DOHH2 (cell line): ENCODE results near the gene MFF.

Experiments
- H3F3A ChIP-seq: fragments of 200-600 bp; sonication (generic), shearing (Covaris generic); 2 replicates; pipeline ENCODE4 v1.6.0; 2016; ENCODE audit warnings: antibody characterized with exemption, mild to moderate bottlenecking; ENCODE audit not compliant: control insufficient read depth, insufficient read depth
- H3K27ac ChIP-seq: fragments of 200-600 bp; sonication (generic); 2 replicates; pipeline ENCODE4 v1.5.1; 2014; ENCODE audit warnings: low read depth, mild to moderate bottlenecking, low read length, moderate library complexity
- H3K27me3 ChIP-seq: fragments of 200-600 bp; sonication (generic); 2 replicates; pipeline ENCODE4 v1.6.1; 2014; ENCODE audit warnings: mild to moderate bottlenecking, low read length, mixed read lengths; ENCODE audit not compliant: control insufficient read depth
- H3K36me3 ChIP-seq: fragments of 200-600 bp; sonication (generic); 2 replicates; pipeline ENCODE4 v1.6.1; 2014; ENCODE audit warnings: mild to moderate bottlenecking, low read length, moderate library complexity, mixed read lengths; ENCODE audit not compliant: control insufficient read depth
- H3K4me1 ChIP-seq: fragments of 200-600 bp; sonication (generic); 2 replicates; pipeline ENCODE4 v1.6.1; 2014; ENCODE audit warnings: mild to moderate bottlenecking, low read length, mixed read lengths; ENCODE audit not compliant: control insufficient read depth
- H3K4me2 ChIP-seq: fragments of 200-600 bp; sonication (generic); 2 replicates; pipeline ENCODE4 v1.6.0; 2014; ENCODE audit warnings: mild to moderate bottlenecking, low read length, moderate library complexity
- H3K4me3 ChIP-seq: fragments of 200-600 bp; sonication (generic); 2 replicates; pipeline ENCODE4 v1.5.1; 2014; ENCODE audit warnings: mild to moderate bottlenecking, low read length, mixed read lengths
- H3K79me2 ChIP-seq: fragments of 200-600 bp; sonication (generic); 2 replicates; pipeline ENCODE4 v1.6.1; 2014; ENCODE audit warnings: mild to moderate bottlenecking, low read length, mixed read lengths; ENCODE audit not compliant: control insufficient read depth
- H3K9me2 ChIP-seq: fragments of 200-600 bp; sonication (generic); replicated peaks from 2 replicates; pipeline ENCODE4 v1.6.1; 2014; ENCODE audit warnings: mild to moderate bottlenecking, low read length, mixed read lengths; ENCODE audit not compliant: control insufficient read depth
- H3K9me3 ChIP-seq: fragments of 200-600 bp; sonication (generic); 2 replicates; pipeline ENCODE4 v1.6.1; 2014; ENCODE audit warnings: antibody characterized with exemption, low read length, mixed read lengths; ENCODE audit not compliant: control insufficient read depth, insufficient read depth
- H4K20me1 ChIP-seq: fragments of 200-600 bp; sonication (generic); 2 replicates; pipeline ENCODE4 v1.6.0; 2014; ENCODE audit warnings: low read depth, mild to moderate bottlenecking, antibody characterized with exemption, low read length, moderate library complexity; ENCODE audit not compliant: control insufficient read depth, insufficient read depth
- CTCF ChIP-seq: fragments of 200-600 bp; sonication (generic); IDR thresholded peaks from one replicate; pipeline ENCODE4 v1.5.1; 2014; ENCODE audit warnings: antibody characterized with exemption, mild to moderate bottlenecking, low read depth, low read length; ENCODE audit not compliant: poor library complexity, severe bottlenecking
- EZH2phosphoT487 ChIP-seq: fragments of 200-600 bp; sonication (generic); IDR thresholded peaks from 2 replicates; pipeline ENCODE4 v1.6.1; 2017; ENCODE audit warnings: borderline replicate concordance, mild to moderate bottlenecking, antibody characterized with exemption, low read length, moderate library complexity, mixed read lengths

Gene MFF

GRCh38 chr2:227292314-227292713 lies 32.7 kb upstream of the MFF start:
- H3K4me3 ChIP-seq: no peak overlapping the region
- TF ChIP-seq CTCF (no peak), EZH2phosphoT487 (no peak)
- no peaks in the 10 kb centered on the region for H3F3A ChIP-seq

DNA sequence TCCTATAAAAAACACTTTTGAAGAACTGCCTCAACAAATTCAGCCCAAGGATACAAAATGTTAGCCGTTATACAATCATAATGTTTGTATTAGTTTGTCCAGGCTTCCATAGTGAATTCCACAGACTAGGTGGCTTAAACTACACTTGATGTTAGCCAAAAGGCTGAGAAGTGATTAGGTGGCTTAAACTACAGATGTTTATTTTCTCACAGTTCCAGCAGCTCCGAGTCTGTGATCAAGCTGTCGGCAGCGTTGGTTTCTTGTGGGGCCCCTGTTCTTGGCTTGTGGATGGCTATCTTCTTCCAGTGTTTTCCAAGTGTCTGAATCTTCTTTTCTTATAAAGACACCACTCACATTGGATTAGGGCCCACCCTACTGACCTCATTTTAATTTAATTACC lies 31.5 kb upstream of the MFF start:
- no peaks in the 10 kb centered on the region for H3K9me2 ChIP-seq
- no peaks in the 10 kb centered on the region for H3K9me3 ChIP-seq
- H3K27ac ChIP-seq: no peak overlapping the region
- no peaks in the 10 kb centered on the region for H3K27me3 ChIP-seq
- TF ChIP-seq CTCF: no peak
- TF ChIP-seq EZH2phosphoT487: no peak
- H3K4me2 ChIP-seq: no peak overlapping the region
- H3F3A ChIP-seq: no peaks in the 10 kb centered on the region
- no peak overlapping the region for H3K4me3 ChIP-seq
- H4K20me1 ChIP-seq: no peaks in the 10 kb centered on the region
- no peaks in the 10 kb centered on the region for H3K79me2 ChIP-seq
- H3K4me1 ChIP-seq: no peaks in the 10 kb centered on the region
- H3K36me3 ChIP-seq: no peaks in the 10 kb centered on the region

More at GRCh38 chr2:227292314-227292713, 32.7 kb upstream of the MFF start:
- Histone ChIP-seq H3K27ac (no peak overlapping the region), H3K9me2 (no peaks in the 10 kb centered on the region), H3K4me2 (no peak overlapping the region), H3K36me3 (no peaks in the 10 kb centered on the region), H3K79me2 (no peaks in the 10 kb centered on the region), H4K20me1 (no peaks in the 10 kb centered on the region), H3K9me3 (no peaks in the 10 kb centered on the region), H3K27me3 (no peaks in the 10 kb centered on the region), H3K4me1 (no peaks in the 10 kb centered on the region)

DNA sequence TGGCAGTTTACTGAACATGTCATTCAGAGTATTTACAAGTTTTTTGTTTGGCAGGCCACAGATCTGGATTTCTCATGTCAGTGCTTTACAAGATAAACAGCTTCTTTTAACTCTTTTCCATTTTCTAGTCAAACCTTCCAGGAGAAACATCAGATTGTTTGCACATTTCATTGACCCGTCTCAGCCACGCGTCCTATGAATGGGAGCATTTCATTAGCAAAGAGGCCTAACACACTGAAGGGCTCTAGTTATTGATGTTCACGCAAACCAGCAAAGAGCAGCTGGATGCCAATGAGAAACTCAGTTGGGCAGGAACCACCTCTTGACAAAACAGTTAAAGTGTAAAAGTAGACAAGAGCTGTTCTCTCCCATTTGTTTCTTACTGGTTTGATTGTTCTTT lies 29.2 kb upstream of the MFF start:
- Histone ChIP-seq H3K4me2 (no peak overlapping the region), H3K27me3 (no peaks in the 10 kb centered on the region), H4K20me1 (no peaks in the 10 kb centered on the region), H3K9me3 (no peaks in the 10 kb centered on the region), H3K4me1 (no peaks in the 10 kb centered on the region), H3K27ac (no peak overlapping the region), H3K9me2 (no peaks in the 10 kb centered on the region), H3K79me2 (no peaks in the 10 kb centered on the region), H3K4me3 (no peak overlapping the region), H3K36me3 (no peaks in the 10 kb centered on the region), H3F3A (no peaks in the 10 kb centered on the region)
- TF ChIP-seq EZH2phosphoT487 (no peak), CTCF (no peak)
